GM12878 (cell line): ENCODE data around the gene CHN2.

Experiments
- BRCA1 ChIP-seq: IDR thresholded peaks from 2 replicates; pipeline ENCODE4 v1.6.1; 2011; ENCODE audit warnings: low read depth, low read length, improper control_type of control experiment
- CTCF ChIP-seq, 3 experiments: IDR thresholded peaks in 2 of 3; conservative IDR thresholded peaks in 1 of 3; 2 replicates each; pipeline ENCODE4 v1.5.1; 2011; ENCODE audit warnings: low read depth in 3 of 3, low read length in 3 of 3, mild to moderate bottlenecking in 3 of 3, control low read depth in 2 of 3, moderate library complexity in 2 of 3, inconsistent platforms in 1 of 3, mixed read lengths in 1 of 3; ENCODE audit not compliant: control insufficient read depth in 2 of 3, insufficient read depth in 1 of 3; ENCODE audit errors: extremely low read depth in 1 of 3
- EGR1 ChIP-seq, 2 experiments: IDR thresholded peaks; 1 replicate in 1 of 2; 2 replicates in 1 of 2; pipeline ENCODE4 v1.6.1; 2011 to 2012; ENCODE audit warnings: low read depth in 2 of 2, low read length in 2 of 2, borderline replicate concordance in 1 of 2, mild to moderate bottlenecking in 1 of 2, moderate library complexity in 1 of 2
- EP300 ChIP-seq, 2 experiments: fragments of 150-350 bp in 1 of 2; IDR thresholded peaks; 2 replicates each; pipeline ENCODE4 v1.6.1; 2011 to 2012; ENCODE audit warnings: low read depth in 2 of 2, low read length in 2 of 2, borderline replicate concordance in 1 of 2, improper control_type of control experiment in 1 of 2, inconsistent platforms in 1 of 2; ENCODE audit not compliant: control insufficient read depth in 1 of 2
- FOXK2 ChIP-seq: fragments of 450-650 bp; IDR thresholded peaks from 2 replicates; pipeline ENCODE4 v1.6.1; 2017; ENCODE audit warnings: mild to moderate bottlenecking, moderate library complexity
- GABPA ChIP-seq: IDR thresholded peaks from 2 replicates; pipeline ENCODE4 v1.6.1; 2014; ENCODE audit warnings: antibody characterized with exemption, low read depth, mild to moderate bottlenecking, inconsistent platforms
- MEF2B ChIP-seq: fragments of 450-650 bp; IDR thresholded peaks from 2 replicates; pipeline ENCODE4 v1.6.1; 2018; ENCODE audit warnings: mild to moderate bottlenecking, moderate library complexity; ENCODE audit not compliant: partially characterized antibody, poor library complexity, severe bottlenecking
- MYC ChIP-seq: IDR thresholded peaks from 2 replicates; pipeline ENCODE4 v1.6.1; 2011; ENCODE audit warnings: mild to moderate bottlenecking, low read length, moderate library complexity, inconsistent platforms; ENCODE audit not compliant: insufficient read depth, insufficient replicate concordance, insufficient read length, severe bottlenecking
- NFYB ChIP-seq: IDR thresholded peaks from 2 replicates; pipeline ENCODE4 v1.6.1; 2011; ENCODE audit warnings: low read depth, mild to moderate bottlenecking, low read length, improper control_type of control experiment, moderate library complexity; ENCODE audit not compliant: insufficient read depth
- RB1 ChIP-seq: fragments of 450-650 bp; formaldehyde crosslinking; IDR thresholded peaks from 2 replicates; pipeline ENCODE4 v1.6.1; 2017; ENCODE audit warnings: mild to moderate bottlenecking, borderline replicate concordance
- SP1 ChIP-seq: IDR thresholded peaks from one replicate; pipeline ENCODE4 v1.6.1; 2011; ENCODE audit warnings: low read depth, low read length
- SPI1 ChIP-seq: IDR thresholded peaks from 2 replicates; pipeline ENCODE4 v1.6.1; 2011; ENCODE audit warnings: low read depth, mild to moderate bottlenecking, low read length, moderate library complexity, borderline replicate concordance; ENCODE audit not compliant: insufficient read depth
- TCF3 ChIP-seq: IDR thresholded peaks from 2 replicates; pipeline ENCODE4 v1.6.1; 2012; ENCODE audit warnings: low read depth, mild to moderate bottlenecking, low read length, borderline replicate concordance; ENCODE audit not compliant: insufficient read depth

- no peak for TF ChIP-seq EGR1 (IDR thresholded peaks at IDR 0.05; ENCODE audit: borderline replicate concordance in 1 of 2, low read depth in 2 of 2, low read length in 2 of 2)
- TF ChIP-seq FOXK2 = no peak
- TF ChIP-seq CTCF (IDR thresholded peaks at IDR 0.05 in 2 of 3, conservative IDR thresholded peaks at IDR 0.05 in 1 of 3; ENCODE audit: control insufficient read depth in 2 of 3, extremely low read depth in 1 of 3, insufficient read depth in 1 of 3, low read depth in 3 of 3, low read length in 3 of 3) = no peak
- TF ChIP-seq SP1 = no peak
- TF ChIP-seq GABPA = no peak
- no peak for TF ChIP-seq TCF3
- no peak for TF ChIP-seq NFYB
- TF ChIP-seq BRCA1 = no peak
- TF ChIP-seq EP300 (IDR thresholded peaks at IDR 0.05; ENCODE audit: borderline replicate concordance in 1 of 2, control insufficient read depth in 1 of 2, low read depth in 2 of 2, low read length in 2 of 2) = no peak
- no peak for TF ChIP-seq MYC
- TF ChIP-seq SPI1 = no peak
- TF ChIP-seq MEF2B = no peak
- no peak for TF ChIP-seq RB1
These were observed 33.9 kb downstream of the CHN2 start for GRCh38 chr7:29228289-29229011.
